ENCODE data around the gene YAE1.

YAE1 gene

GRCh38 chr7:39557222-39557621 lies 9.0 kb upstream of the YAE1 start:
- no peak for DNase-seq

GRCh38 chr7:39557911-39558310 lies 8.3 kb upstream of the YAE1 start:
- DNase-seq: no peak

DNA sequence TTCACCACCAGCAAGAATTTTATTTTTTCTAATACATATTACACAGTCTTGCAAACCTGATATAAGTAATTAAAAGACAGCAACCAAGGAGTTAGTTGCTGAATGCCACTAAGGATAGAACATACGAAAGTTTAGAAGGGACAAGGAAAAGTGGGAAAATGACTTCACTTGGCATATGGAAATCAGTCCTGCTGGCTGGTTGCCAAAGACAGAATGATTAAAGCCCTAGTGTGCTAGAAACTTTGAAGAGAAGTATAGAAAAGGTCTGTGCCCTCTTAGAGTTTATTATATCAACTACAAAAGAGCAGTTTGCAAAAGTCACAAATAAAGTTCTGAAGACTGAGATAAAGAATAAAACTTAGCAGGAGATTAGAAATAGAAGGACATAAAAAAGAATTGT lies 5.8 kb upstream of the YAE1 start:
- DNase-seq: no peak

GRCh38 chr7:39560997-39561396 lies 5.2 kb upstream of the YAE1 start:
- DNase-seq: no peak

- DNase-seq: no peak
Measured at GRCh38 chr7:39565538-39565937, 666 bp upstream of the YAE1 start.

DNA sequence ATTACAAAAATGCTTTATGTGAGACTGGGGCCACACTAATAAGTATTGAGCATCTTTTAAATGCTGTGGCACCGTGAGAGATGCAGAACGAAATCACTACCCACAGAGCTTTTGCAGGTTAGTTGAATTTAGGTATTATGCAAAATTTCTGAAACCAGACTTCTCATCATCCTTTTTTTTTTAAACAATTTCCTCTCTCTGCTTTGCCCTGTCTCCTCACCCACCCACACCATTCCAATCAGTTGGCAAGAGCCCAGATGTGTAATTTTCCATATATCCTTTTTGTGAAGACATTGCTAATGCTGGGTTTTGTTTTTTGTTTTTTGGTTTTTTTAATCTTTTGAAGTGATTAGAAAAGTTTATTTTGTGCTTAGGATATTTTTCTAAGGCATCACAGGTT lies 1.1 kb downstream of the YAE1 start:
- DNase-seq: no peak

- no peak for DNase-seq
Measured at GRCh38 chr7:39574673-39575349, 8.6 kb downstream of the YAE1 start.

GRCh38 chr7:39577229-39577874 lies 11.1 kb downstream of the YAE1 start:
- no peak for DNase-seq

GRCh38 chr7:39580149-39580874 lies 14.1 kb downstream of the YAE1 start:
- DNase-seq: peak; percentile 85

GRCh38 chr7:39582536-39582935 lies 16.3 kb downstream of the YAE1 start:
- no peak for DNase-seq

DNA sequence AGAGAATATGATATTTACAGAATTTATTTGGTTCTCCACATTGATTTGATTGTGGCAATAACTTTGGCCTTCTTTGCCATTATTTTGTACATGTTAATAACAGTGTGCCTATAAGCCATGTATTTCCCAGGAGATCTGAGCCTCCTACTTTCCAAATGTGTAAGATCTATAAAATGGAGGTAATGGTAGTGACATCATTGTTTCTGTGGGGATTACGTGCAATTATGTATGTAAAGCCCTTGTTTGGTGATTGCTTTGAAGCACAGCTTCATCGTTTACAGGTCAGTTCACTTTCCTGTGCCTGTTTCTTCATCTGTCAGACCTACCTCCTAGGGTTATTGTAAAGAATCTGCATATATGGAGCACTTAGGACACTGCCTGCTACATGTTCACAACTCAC lies 17.3 kb downstream of the YAE1 start:
- no peak for DNase-seq

DNA sequence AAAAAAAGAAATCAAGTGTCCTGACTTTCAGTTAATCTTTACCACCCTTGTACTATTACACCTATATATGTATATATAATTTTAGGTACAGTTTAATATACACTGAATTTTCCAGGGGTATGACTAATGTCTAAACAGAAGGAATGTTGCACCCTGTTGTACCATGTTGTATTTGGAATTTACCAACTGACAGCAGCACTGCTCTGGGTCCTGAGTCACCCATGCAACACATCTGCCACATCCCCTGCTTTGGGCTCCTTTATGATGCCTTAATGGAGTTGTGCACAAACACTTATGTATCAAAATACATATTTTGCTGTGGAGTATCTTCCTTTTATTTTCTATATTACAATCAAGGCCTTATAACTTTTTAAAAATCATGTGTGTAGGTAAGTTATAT lies 21.2 kb downstream of the YAE1 start:
- peak; percentile 74 for DNase-seq

DNA sequence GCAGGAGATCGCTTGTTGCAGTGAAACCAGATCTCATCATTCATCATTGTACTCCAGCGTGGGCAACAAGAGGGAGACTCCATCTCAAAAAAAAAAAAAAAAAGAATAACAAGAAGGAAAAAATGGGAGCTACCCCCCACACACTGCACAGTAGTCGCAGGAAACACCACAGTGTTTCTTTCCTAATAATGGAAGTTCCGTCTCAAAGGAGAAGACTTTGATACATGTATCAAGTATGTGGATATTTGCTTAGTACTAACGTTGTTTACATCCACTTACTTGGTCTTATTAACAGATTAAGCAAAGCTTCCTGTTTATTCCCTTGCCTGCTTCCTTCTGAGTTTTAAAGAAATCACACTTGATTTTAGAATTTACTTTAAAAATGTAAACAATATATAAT lies 22.2 kb downstream of the YAE1 start:
- DNase-seq: no peak

GRCh38 chr7:39589323-39590111 lies 23.3 kb downstream of the YAE1 start:
- DNase-seq: peak; percentile 96

DNA sequence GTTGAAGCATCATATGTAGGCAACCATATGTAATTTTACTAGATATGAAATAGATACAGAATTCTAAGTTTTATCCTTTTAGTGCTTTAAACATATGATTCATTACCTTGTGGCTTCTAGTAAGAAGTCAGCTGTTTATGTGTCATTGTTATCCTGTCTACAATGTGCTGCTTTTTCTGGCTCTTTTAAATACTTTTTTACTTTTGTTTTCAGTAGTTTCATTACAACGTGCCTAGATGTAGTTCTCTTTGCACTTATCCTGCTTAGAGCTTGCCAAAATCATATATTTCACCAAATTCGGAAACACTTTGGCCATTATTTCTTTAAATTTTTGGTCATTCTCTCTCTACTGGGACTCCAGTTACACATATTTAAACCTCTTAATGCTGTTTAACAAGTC lies 26.4 kb downstream of the YAE1 start:
- peak; percentile 72 for DNase-seq

- DNase-seq: peak; percentile 50
Measured at GRCh38 chr7:39594988-39595620, 28.9 kb downstream of the YAE1 start.

GRCh38 chr7:39602351-39602750 lies 36.1 kb downstream of the YAE1 start:
- peak; percentile 59 for DNase-seq

GRCh38 chr7:39603924-39604323 lies 37.7 kb downstream of the YAE1 start:
- no peak for DNase-seq

GRCh38 chr7:39605087-39605486 lies 38.9 kb downstream of the YAE1 start:
- DNase-seq: peak; percentile 14

GRCh38 chr7:39606352-39606751 lies 40.1 kb downstream of the YAE1 start:
- DNase-seq: no peak

DNA sequence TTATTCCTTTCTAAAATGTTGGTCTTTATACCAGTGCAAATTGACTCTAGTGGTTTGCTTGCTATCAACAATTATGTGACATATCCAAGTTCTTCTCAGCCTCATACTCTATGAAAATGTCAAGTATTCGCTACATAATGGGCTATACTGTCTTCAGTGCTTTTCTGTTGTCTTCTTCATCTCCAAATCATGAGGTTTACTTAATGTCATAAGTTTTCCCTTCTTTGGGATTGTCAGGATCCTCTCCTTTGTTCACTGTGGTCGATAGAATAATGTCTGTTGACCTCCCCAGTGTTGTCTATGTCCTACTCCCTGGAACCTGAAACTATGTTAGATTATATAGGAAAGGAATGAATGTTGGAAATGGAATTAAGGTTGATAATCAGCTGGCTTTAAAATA lies 40.7 kb downstream of the YAE1 start:
- no peak for DNase-seq

DNA sequence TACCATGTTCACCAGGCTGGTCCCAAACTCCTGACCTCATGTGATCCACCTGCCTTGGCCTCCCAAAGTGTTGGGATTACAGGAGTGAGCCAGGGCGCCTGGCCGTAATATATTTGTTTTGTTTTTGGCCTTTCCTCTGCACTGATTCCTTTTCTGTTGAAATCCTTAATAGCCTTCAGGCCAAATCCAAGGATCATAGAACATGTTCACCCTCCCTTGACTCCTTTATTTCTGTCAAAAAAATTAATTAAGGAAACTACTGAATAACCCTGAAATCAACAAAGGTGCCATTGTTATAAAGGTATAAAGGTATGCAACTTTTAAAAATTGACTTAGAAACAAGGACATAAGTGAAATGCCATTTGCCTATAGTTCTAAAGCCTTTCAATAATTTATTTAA lies 41.7 kb downstream of the YAE1 start:
- no peak for DNase-seq

DNA sequence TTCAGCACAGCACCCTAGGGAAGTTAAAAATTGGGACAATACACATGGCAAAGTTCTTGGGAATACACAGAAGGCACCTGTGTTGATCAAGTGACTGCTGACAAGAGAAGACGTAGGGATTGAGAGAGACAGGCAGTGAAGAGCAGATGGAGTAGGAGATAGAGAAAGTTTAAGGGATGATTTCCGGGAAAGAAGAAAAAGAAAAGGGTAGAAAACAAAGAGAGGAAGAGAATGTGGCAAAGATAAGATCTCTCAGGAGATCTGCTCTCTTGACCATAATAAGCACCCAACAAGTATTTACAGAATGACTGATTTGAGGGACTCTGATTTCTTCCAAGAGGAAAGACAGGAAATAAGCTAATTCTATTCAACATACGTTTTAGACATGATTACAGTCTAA lies 42.1 kb downstream of the YAE1 start:
- no peak for DNase-seq
